Sciatic nerve (tissue), 2 donors: ENCODE measurements around the gene MAN1B1. TPM values are rescaled to one million over a fixed set of nuclear protein-coding genes. Genes with fewer than 3 reads are reported as not detected.

Source experiments
- ATAC-seq: fragments of 200-7000 bp; cut with Tn5 transposase; one replicate; pipeline ENCODE4 v1.9.1; 2020; ENCODE audit warnings: mild to moderate bottlenecking, moderate library complexity
- DNase-seq: peaks from one replicate; pipeline ENCODE4 v3.0.0-alpha.2; 2020; ENCODE audit warnings: low spot score
- intact Hi-C: fragments of 100-400 bp; cut with DNase I; formaldehyde crosslinking; loops from one replicate; pipeline ENCODE4 v1.14.2; 2022
- total RNA-seq: library from RNA; stranded (reverse); fragmentation: NEBNext Ultra II Directional; extraction: Animal tissue kit (Norgen Biotek cat#: 25700); gene quantifications from one replicate; pipeline ENCODE4 v1.2.1, GENCODE V29; 2021
- donor health status: DM: no; HTN: no; CAD: no.
- donor health status: DM: no; HTN: no; CAD: no.

MAN1B1 gene
- total RNA-seq, 1 donor from 2014 or later: 48.3 TPM

DNA sequence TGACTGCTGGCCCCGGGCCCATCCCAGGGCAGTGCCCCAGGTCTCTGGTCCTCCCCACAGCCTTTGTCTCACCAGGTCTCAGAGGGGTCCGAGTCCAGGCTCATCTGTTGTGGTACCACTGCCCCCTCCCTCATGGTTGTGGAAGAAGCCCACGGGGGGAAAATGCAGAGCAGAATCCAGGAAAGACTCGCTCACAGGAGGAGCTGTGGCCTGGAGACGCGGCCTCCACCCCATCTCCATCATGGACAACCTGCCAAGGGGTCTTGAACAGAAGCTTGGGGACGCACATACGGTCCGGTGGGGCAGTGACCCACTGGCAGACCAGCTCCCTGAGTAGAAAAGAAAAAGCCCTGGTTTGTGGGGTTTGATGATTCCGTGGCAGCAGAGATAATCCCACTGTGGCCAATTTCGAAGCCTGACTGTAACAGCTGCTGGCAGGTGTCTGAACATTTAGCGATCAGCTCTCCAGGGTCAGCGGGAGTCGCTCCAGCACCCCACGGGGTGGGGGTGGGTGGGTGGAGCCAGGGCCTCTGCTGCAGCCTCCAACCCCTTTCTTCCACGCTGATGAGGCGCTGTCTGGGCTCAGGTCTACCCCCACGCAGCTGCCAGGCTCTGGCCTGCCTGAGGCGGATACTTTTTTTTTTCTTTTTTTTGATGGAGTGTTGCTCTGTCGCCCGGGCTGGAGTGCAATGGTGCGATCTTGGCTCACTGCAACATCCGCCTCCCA lies 50.3 kb downstream of the MAN1B1 start:
- no peak for ATAC-seq
- no peak for DNase-seq
- intact Hi-C loops: no loop called here

DNA sequence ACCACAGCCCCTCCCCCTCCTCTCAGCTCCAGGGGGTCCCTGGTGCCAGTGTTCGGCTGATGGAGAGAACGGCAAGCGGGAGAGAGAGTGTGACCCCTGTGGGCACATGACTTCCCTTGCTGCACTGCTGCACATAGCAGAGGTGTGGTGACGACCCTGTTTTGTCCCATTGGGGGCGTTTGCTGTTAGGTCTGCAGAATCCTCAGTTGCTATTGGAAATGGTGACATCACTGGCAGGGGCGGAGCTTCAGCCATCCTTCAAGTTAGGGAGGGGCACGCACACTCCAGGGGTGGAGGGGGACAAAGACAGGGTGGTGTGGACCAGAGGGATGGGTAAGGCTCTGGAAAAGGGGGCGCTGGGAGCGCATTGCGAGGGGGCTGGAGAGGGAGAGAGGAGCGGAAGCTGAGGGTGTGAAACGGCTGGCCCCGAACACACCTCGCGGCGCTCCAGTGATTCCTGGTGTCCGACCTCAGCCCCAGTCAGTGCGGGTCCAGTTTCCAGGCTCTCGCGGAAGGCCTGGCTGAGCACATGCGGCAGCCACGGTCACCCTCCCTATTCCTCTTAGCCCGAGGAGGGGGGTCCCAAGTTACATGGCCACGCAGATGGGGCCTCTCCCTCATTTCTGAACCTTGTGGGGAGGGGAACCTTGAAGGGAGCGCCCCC lies 51.4 kb downstream of the MAN1B1 start:
- intact Hi-C loops: no loop called here
- ATAC-seq (no peak), DNase-seq (no peak)

DNA sequence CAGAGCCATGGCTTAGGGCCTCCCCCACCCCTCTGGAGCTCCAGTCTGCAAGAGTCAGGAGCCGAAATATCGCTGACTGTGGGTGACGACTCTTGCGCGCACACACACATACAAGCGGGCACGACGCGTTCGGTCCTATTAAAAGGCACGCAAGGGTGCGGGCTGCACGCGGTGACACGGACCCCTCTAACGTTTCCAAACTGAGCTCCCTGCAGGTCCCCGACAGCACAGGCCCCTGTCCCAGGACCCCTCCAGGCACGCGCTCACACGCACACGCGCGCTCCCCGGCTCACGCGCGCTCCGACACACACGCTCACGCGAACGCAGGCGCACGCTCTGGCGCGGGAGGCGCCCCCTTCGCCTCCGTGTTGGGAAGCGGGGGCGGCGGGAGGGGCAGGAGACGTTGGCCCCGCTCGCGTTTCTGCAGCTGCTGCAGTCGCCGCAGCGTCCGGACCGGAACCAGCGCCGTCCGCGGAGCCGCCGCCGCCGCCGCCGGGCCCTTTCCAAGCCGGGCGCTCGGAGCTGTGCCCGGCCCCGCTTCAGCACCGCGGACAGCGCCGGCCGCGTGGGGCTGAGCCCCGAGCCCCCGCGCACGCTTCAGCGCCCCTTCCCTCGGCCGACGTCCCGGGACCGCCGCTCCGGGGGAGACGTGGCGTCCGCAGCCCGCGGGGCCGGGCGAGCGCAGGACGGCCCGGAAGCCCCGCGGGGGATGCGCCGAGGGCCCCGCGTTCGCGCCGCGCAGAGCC lies 52.1 kb downstream of the MAN1B1 start, which contains the start of gene GRIN1:
Gene GRIN1 (plus strand): TSS at position 433 of the 746 bp plus-strand sequence. CDS start 333 bp downstream, outside the sequence.
- intact Hi-C loops: no loop called here
- DNase-seq: no peak
- ATAC-seq: no peak

DNA sequence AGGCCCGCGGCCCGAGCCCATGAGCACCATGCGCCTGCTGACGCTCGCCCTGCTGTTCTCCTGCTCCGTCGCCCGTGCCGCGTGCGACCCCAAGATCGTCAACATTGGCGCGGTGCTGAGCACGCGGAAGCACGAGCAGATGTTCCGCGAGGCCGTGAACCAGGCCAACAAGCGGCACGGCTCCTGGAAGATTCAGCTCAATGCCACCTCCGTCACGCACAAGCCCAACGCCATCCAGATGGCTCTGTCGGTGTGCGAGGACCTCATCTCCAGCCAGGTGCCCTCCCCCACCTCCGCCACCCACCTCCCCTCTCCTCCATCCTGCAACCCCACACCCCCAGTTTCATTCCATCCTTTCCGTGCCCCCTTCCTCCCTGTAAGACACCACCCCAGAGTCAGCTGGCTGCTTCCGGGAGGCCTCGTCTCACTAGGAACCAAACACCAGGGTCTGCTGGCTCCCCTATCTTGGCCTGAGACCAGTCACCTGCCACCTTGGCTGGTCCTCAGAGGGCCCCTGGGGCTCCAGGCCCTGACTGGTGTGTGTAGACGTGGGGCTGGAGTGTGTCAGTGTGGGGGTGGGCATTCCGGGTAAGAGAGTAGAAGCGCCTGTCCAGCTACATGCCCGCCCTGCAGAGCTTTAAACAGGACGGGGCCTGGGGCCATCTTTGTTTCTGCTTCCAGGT lies 52.8 kb downstream of the MAN1B1 start:
- DNase-seq (no peak), ATAC-seq (no peak)
- intact Hi-C loops: no loop called here

DNA sequence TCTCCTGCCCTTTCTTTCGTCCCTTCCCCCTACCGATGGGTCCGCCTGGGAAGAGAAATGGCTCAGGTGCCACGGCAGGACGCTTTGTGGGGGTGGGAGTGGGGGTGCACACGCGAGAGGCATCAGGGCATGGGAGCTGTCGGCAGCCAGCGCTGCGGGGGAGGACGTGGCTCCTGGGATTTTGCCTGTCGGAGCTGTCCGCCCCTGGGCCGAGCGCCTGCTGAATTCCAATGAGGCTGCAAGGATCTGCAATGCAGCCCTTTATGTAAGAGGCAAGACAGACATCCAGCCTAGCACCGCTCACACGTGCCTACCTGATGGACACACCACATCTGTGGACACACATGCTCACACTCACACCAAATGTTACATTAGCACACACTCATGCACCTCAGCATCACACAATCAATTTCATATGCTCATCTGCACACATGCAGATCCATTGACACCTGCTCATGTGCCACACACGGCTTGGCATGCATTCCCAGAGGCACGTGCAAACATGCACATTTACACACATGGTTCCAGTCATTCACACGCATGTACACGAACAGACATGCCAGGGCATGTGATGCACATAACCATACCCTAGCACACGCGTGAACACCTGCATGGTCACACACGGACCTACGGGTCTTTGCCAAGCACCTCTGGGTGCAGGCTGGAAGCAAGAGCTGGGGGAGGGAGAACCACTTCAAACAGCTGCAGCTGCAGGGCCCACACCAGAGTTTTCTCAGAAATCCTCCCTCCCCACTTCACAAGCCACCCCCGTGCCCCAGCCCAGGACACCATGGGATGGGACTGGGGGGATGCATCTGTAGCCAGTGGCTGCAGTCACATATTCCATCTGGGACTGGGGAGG lies 53.6 kb downstream of the MAN1B1 start:
- no peak for ATAC-seq
- intact Hi-C loops: no loop called here
- no peak for DNase-seq

DNA sequence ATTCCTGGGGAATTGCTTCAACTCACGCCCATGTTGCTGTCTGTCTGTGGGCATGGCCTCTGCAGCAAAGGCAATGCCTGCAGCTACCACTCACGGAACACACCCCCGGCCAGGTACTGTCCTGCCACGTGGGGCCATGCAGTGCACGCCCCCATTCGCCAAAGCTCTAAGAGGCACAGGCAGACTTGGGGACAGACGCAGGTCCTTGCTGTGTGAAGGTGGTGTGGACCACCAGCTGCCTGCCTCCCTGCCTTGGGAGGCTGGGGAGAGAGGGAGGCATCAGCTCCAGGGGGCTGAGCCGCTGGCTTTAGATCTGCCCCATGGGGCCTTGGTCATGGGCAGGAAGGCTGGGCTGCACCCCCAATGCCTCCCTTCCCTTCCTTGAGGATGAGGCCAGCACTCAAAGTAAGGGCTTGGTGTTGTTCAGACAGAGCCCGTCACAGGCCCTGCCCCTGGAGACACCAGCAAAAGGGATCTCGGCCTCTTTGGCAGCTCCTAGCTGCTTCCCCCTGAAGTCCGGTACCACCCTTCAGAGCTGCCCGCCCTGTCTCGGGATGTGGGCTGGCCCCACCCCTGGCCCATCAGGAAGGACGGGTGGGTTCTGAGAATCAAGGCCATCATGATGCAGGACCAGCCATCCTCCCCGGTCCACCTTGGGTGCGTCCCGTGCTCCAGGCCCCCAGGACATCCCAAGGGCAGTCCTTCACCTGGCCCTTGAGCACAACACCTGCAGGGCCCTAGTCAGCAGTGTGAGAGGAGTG lies 54.4 kb downstream of the MAN1B1 start:
- intact Hi-C loops: no loop called here
- DNase-seq (no peak), ATAC-seq (no peak)

DNA sequence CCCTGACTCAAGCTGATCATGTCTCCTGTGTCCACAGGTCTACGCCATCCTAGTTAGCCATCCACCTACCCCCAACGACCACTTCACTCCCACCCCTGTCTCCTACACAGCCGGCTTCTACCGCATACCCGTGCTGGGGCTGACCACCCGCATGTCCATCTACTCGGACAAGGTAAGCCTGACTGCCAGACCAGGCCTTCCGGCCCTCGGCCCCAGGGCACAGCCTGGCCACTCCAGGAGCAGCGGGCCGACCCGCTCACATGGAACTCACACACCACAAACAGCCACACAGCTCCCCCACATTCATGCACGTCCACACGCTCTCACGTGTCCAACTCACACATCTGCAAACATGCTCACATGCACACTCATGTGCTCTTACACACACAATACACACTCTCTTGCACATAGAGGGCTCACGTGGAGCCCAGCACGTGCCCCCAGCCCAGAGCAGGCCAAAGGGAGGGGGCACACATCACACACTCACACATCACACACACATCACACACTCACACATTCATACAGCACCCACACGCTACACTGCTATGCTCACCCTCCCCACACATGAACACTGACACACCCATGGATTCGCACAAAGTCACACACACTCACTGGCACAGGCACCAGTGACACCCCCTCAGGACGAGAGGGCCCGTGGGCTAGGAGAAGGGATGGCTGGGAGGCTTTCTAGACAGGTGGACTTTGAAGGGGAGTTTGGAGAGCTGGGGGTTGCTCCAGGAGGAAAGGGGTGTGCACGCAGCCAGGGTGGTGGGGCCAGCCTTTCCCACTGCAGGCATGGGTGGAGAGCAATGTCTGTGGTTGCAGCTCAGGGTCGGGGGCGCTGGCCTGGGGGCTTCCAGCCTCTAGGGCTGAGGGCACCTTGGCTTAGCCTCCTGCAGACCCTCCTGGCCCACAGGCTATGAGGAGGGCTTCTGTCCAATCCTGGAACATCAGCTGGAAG lies 55.5 kb downstream of the MAN1B1 start:
- DNase-seq (no peak), ATAC-seq (no peak)
- intact Hi-C loops: no loop called here

DNA sequence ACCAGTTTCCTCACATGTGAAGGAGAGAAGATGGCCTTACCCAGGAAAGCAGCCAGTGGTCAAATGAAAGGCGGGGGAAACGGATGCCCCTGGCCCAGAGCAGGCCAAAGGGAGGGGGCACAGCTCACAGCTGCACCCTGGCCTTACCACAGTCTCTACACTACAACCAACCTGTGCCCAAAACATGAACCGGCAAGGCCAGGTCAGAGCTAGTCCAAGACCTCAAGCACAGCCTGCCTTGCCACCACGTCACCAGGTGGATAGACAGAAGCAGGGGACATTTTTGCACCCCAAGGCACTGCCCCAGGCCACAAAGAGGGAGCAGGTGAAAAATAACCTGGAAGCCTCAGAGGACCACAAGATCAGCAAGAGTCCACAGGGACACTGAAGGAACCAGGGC lies 56.7 kb downstream of the MAN1B1 start:
- intact Hi-C loops: no loop called here
- DNase-seq (no peak), ATAC-seq (no peak)

DNA sequence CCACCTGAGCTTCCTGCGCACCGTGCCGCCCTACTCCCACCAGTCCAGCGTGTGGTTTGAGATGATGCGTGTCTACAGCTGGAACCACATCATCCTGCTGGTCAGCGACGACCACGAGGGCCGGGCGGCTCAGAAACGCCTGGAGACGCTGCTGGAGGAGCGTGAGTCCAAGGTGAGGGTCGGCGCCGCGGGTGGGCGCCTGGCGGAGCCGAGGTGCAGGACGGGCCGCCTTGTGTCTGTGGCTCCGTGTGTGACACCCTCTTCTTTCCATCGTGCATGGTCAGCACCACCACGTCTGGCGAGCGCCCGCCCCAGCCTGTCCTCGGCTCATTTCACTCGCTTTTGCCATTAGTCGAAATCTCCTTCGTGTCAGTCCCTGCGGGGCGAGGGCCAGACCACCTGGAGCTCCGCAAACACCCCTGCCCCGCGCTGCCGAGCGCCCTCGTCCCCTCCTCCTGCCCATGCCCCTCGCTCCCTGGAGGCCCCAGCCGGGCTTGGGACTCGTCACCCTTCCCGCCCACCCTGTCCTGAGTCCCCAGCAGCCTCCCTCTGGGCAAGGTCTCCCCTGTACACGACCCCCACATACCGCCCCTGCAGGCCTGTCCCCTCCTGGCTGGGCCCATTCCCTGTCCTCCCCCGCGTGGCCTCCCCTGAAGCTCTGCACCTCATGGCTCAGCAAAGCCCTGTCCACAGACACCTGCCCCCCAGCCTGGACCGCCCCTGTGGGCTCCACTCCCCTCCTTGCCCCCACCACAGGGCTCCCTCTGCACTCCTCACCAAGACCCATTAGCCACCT lies 59.1 kb downstream of the MAN1B1 start:
- intact Hi-C loops: no loop called here
- ATAC-seq (peak; percentile 27), DNase-seq (no peak)

DNA sequence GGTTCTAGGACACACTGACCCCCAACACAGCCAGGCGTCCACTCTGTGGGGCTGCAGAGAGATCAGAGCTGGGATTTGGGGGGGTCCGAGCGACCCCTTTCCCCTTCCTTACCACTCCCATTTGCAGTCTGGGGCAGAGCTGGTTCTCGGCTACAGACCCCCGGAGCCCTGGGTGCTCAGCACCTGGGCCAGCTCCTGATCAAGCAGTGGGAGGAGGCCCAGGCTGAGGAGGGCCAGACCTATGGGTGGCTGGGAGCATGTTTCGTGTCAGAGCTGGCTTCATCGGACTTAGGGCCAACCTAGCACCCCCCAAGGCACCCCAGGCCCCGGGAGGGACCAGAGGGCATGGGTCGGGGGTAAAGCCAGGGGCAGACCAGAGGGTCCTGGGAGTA lies 59.7 kb downstream of the MAN1B1 start:
- intact Hi-C loops: no loop called here
- ATAC-seq: no peak
- DNase-seq: no peak

DNA sequence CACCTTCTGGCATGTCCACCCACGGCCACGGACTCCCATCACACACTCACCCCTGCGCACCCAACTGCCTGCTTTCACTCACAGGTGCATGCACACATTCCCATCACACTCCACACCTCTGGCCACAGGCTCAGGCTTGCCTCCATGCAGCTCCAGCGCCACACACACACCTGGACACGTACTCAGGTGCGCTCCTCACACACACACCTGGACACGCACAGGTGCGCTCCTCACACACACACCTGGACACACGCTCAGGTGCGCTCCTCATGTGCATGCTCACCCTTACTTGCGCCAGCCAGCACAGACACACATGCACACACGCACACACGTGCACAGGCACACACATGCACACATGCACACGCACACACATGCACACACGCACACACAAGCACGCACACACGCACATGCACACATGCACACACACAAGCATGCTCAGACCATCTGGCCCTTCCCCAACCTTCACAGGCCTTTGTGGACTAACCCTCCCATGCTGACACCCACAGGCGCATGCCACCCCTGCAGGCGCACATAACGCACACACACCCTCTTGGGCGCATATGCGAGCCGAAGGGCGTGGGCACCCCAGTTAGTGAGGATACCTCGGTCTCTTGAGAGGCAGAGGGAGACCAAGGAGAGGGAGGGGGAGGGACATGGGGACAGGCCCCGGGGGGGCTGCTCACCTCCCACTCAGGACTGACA lies 60.5 kb downstream of the MAN1B1 start:
- ATAC-seq: no peak
- intact Hi-C loops: no loop called here
- no peak for DNase-seq

DNA sequence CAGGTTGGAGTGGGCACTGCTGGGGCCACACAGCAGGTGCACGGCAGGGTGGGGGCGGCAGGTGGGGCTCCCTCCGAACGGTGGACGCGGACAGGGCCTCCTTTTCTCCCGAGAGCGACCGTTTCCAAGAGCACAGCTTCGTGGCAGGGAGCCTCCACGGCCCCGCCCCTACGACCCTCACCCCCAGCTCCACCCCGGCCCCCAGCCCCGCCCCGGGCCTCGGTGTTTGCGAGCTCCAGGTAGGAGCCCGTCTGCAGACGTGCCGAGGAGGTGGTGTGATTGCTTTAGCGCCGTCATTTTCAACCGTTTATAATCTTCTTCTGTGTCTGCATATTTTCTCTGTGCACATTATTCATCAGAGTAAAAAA lies 61.0 kb downstream of the MAN1B1 start:
- no peak for ATAC-seq
- DNase-seq: no peak
- intact Hi-C loops: no loop called here

DNA sequence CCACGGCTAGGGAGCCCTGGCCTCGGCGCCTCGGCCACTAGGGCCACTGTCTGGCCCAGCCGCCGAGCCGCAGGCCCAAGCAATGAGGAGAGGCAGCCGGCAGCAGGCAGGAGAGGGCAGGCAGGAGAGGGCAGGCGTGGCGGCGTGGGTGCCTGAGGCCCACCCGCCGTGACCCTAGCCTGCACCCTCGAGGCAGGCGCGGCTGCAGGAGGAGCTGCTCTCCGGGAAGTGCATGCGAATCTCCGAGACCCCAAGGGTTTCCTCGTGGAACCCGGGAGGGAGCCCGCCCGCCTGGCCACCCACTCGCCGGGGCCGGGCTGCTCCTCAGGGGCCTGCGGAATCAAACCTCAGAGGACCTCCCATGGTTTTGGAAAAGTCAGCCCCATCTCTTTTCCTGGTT lies 61.5 kb downstream of the MAN1B1 start:
- intact Hi-C loops: no loop called here
- ATAC-seq: no peak

DNA sequence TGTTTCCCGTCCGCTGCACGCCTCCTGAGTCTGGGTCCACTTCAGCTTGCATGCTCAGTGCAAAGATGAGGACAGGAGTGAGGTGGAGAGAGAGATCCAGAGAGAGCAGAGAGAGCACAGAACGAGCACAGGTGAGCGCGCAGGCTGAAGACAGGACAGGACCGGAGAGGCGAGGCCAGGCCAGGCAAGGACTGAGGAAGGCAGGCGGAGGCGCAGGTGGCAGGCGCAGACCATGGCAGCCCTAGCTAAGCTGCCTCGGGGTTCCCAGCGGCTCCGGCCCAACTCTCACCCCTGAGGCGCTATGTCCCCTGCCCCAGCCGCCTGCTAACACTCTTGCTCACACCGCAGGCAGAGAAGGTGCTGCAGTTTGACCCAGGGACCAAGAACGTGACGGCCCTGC lies 61.9 kb downstream of the MAN1B1 start:
- no peak for DNase-seq
- intact Hi-C loops: no loop called here
- ATAC-seq: no peak

More for the DNA sequence above, 61.5 kb downstream of the MAN1B1 start:
- DNase-seq: no peak

DNA sequence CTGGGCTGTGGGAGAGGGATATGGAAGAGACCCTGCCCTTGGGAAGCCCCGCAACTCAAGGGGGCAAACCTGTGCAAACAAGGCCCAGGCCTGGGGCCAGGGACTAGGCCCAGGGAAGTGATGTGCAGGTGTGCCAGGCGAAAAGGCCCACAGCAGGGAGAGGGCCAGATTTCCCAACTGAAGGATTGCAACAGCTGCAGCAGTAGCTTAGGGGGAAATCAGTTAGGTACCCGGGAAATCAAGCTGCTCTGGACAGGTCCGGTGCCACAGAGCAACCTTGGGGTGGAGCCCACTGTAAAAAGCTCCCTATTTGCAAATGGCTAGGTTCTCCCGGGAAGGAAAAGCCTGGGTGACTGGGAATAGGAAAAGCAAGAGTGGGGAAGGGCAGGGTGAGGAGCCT lies 62.6 kb downstream of the MAN1B1 start:
- intact Hi-C loops: no loop called here
- no peak for ATAC-seq
- DNase-seq: no peak
